Spleen (tissue), 11 donors: ENCODE results near the gene RDH8. TPM values are rescaled to one million over a fixed set of nuclear protein-coding genes. Genes with fewer than 3 reads are reported as not detected.

ENCODE experiments used
- DNase-seq: peaks from one replicate; pipeline ENCODE4 v3.0.0-alpha.2; 2020
- H3K27ac ChIP-seq, 8 donors: fragments of 200-600 bp; sonication (generic) in 7 of 8; 1 replicate in 4 of 8; 2 replicates in 4 of 8; pipeline versions ENCODE4 v1.5.0 to v1.8.0; 2016 to 2021; ENCODE audit warnings: inconsistent platforms in 4 of 8, mild to moderate bottlenecking in 4 of 8, moderate library complexity in 1 of 8
- H3K27me3 ChIP-seq, 7 donors: fragments of 200-600 bp; sonication (generic) in 6 of 7; replicated peaks in 1 of 7; 1 replicate in 4 of 7; 2 replicates in 3 of 7; pipeline versions ENCODE4 v1.5.0 to v1.8.0; 2016 to 2021; ENCODE audit warnings: inconsistent platforms in 3 of 7, mild to moderate bottlenecking in 1 of 7
- H3K36me3 ChIP-seq, 6 donors: fragments of 200-600 bp; sonication (generic) in 5 of 6; 1 replicate in 4 of 6; 2 replicates in 2 of 6; pipeline versions ENCODE4 v1.5.0 to v1.8.0; 2016 to 2021; ENCODE audit warnings: inconsistent platforms in 2 of 6
- H3K4me1 ChIP-seq, 6 donors: fragments of 200-600 bp; sonication (generic) in 5 of 6; 1 replicate in 3 of 6; 2 replicates in 3 of 6; pipeline versions ENCODE4 v1.5.0 to v1.8.0; 2016 to 2021; ENCODE audit warnings: inconsistent platforms in 3 of 6
- H3K4me3 ChIP-seq, 8 donors: fragments of 200-600 bp; sonication (generic) in 7 of 8; 1 replicate in 4 of 8; 2 replicates in 4 of 8; pipeline versions ENCODE4 v1.5.0 to v1.8.0; 2016 to 2021; ENCODE audit warnings: inconsistent platforms in 4 of 8, mild to moderate bottlenecking in 4 of 8, moderate library complexity in 2 of 8
- H3K9me3 ChIP-seq, 8 donors: fragments of 200-600 bp; sonication (generic) in 7 of 8; 1 replicate in 4 of 8; 2 replicates in 4 of 8; pipeline versions ENCODE4 v1.5.0 to v1.8.0; 2016 to 2021; ENCODE audit warnings: inconsistent platforms in 4 of 8
- CTCF ChIP-seq, 11 experiments: fragments of 200-600 bp in 7 of 11; fragments of 450-650 bp in 4 of 11; sonication (generic) in 4 of 11; IDR thresholded peaks in 8 of 11; conservative IDR thresholded peaks in 3 of 11; 1 replicate in 7 of 11; 2 replicates in 4 of 11; pipeline versions ENCODE4 v1.4.0 to v1.8.0; 2016 to 2021; ENCODE audit warnings: antibody characterized with exemption in 11 of 11, inconsistent platforms in 4 of 11, mild to moderate bottlenecking in 1 of 11
- POLR2A ChIP-seq, 3 donors: fragments of 450-650 bp; IDR thresholded peaks; one replicate each; pipeline ENCODE4 v1.5.1; 2017; ENCODE audit warnings: antibody characterized with exemption in 3 of 3, mild to moderate bottlenecking in 1 of 3
- POLR2AphosphoS5 ChIP-seq, 3 donors: sonication (generic); formaldehyde crosslinking; IDR thresholded peaks; one replicate each; pipeline ENCODE4 v1.5.1; 2017; ENCODE audit warnings: antibody characterized with exemption in 3 of 3
- WGBS, 5 donors: extraction: QIAGEN DNeasy Blood & Tissue Kit in 3 of 5; methylation state at CpG; one replicate each; pipeline versions ENCODE4 v1.1.5 to v1.1.7; 2013 to 2018; 5-methylcytosine and 5-hydroxymethylcytosine counted together
- intact Hi-C: fragments of 100-400 bp; cut with DNase I; formaldehyde crosslinking; loops from one replicate; pipeline ENCODE4 v1.15.0; 2023; ENCODE audit warnings: low total_unique reads
- microRNA-seq, 3 donors: library from miRNA; unstranded; fragments of <30 nt; microRNA quantifications; one replicate each; pipeline versions ENCODE4 to v1.1.0, GENCODE V29; 2019 to 2020
- polyA plus RNA-seq, 3 donors: library from polyadenylated mRNA; stranded (reverse); fragments of 200-250 nt; gene quantifications; one replicate each; pipeline ENCODE4 v1.2.1, GENCODE V29; 2013
- small RNA-seq, 4 donors: library from RNA; depleted of rRNA; stranded (forward); fragments of <200 nt; gene quantifications; one replicate each; pipeline ENCODE3, GENCODE V24; 2016
- total RNA-seq, 7 donors: library from RNA; depleted of rRNA in 3 of 7; stranded (reverse); fragments of >200 nt in 3 of 7; fragmentation: NEBNext Ultra II Directional in 4 of 7; extraction: Animal tissue kit (Norgen Biotek cat#: 25700) in 4 of 7; gene quantifications; one replicate each; pipeline versions ENCODE4 v1.1.0 to v1.2.1, GENCODE V29; 2016 to 2021
- donor health status: healthy with polysubstance abuse.
- donor health status: DM: no; HTN: no; CAD: no; lungs with moderate emphysema.
- donor health status: DM: no; HTN: no; CAD: no.
- donor health status: Bipolar disorder and iron deficiency.
- donor health status: healthy.
- donor health status: DM: no; HTN: no; CAD: no.
- donor health status: DM: yes; HTN: yes; CAD: no.

The RDH8 gene
- total and polyA plus RNA-seq, 10 donors = not detected

GRCh38 chr19:10070730-10071446, 57.6 kb downstream of the RDH8 start:
- H3K27ac ChIP-seq = no peak overlapping the region
- no peak for TF ChIP-seq POLR2A (IDR thresholded peaks at IDR 0.05)
- no peak for TF ChIP-seq CTCF (IDR thresholded peaks at IDR 0.05 in 8 of 11, conservative IDR thresholded peaks at IDR 0.05 in 3 of 11)
- no peak for TF ChIP-seq POLR2AphosphoS5 (IDR thresholded peaks at IDR 0.05)
- intact Hi-C loops = no loop called here

More at GRCh38 chr19:10070730-10071446, 57.6 kb downstream of the RDH8 start:
- Histone ChIP-seq H3K27me3 (no peaks in the 10 kb centered on the region), H3K36me3 (no peaks in the 10 kb centered on the region), H3K4me1 (no peaks in the 10 kb centered on the region), H3K9me3 (peaks cover 3 to 18% (median 12%) of the 10 kb centered on the region in 8 donors), H3K4me3 (no peak overlapping the region)
- 67 to 77% (median 72%) methylated on average over 21 to 22 of the region's 22 CpGs for WGBS, 5 donors
- no peak for DNase-seq

Small RNA genes within 50 kb of the gene (microRNA-seq; reads per million reads assigned to microRNA genes)
- gene MIR5589 = 0 to 1.8 (median 0) reads per million in 3 donors

Small RNA genes within 50 kb of the gene (small RNA-seq; reads per million reads assigned to genes)
- gene MIR5589 = 0 reads per million in 4 donors

Other genes starting within 250 kb of the RDH8 start
- 10 to 100 TPM in 6 of 7 donors, 1 to 10 TPM in 1; 7.8 to 24.0 (median 17.0) TPM for gene ZNF846, start 244.7 kb upstream of the RDH8 start, total RNA-seq
- gene ZNF846, start 244.7 kb upstream of the RDH8 start, polyA plus RNA-seq = 1 to 10 TPM; 4.8 to 5.9 (median 5.5) TPM
- gene FBXL12, start 194.4 kb upstream of the RDH8 start, total RNA-seq = 10 to 100 TPM; 19.8 to 31.9 (median 22.9) TPM
- 10 to 100 TPM; 14.5 to 18.1 (median 16.0) TPM for gene FBXL12, start 194.4 kb upstream of the RDH8 start, polyA plus RNA-seq
- gene UBL5, start 185.6 kb upstream of the RDH8 start, total RNA-seq = 100 to 1,000 TPM; 180 to 286 (median 224) TPM
- 100 to 1,000 TPM; 615 to 778 (median 743) TPM for gene UBL5, start 185.6 kb upstream of the RDH8 start, polyA plus RNA-seq
- gene PIN1, start 178.2 kb upstream of the RDH8 start, total RNA-seq = 10 to 100 TPM; 37.7 to 53.2 (median 46.8) TPM
- 10 to 100 TPM; 60.8 to 86.1 (median 77.7) TPM for gene PIN1, start 178.2 kb upstream of the RDH8 start, polyA plus RNA-seq
- 1 to 10 TPM; 1.5 to 4.6 (median 2.8) TPM for gene OLFM2, start 77.0 kb upstream of the RDH8 start, total RNA-seq
- gene OLFM2, start 77.0 kb upstream of the RDH8 start, polyA plus RNA-seq = 1 to 10 TPM; 1.5 to 2.6 (median 1.9) TPM
- gene COL5A3, start 3.0 kb upstream of the RDH8 start, total RNA-seq = 1 to 10 TPM in 3 of 7 donors, under 1 TPM in 4; 0.51 to 4.8 (median 0.70) TPM
- 1 to 10 TPM; 1.0 to 2.2 (median 1.3) TPM for gene COL5A3, start 3.0 kb upstream of the RDH8 start, polyA plus RNA-seq
- gene SHFL, start 72.8 kb downstream of the RDH8 start, total RNA-seq = 10 to 100 TPM; 52.2 to 65.6 (median 57.8) TPM
- 10 to 100 TPM; 33.0 to 55.8 (median 42.6) TPM for gene SHFL, start 72.8 kb downstream of the RDH8 start, polyA plus RNA-seq
- 1 to 10 TPM; 1.4 to 4.8 (median 3.4) TPM for gene ANGPTL6, start 89.2 kb downstream of the RDH8 start, total RNA-seq
- gene ANGPTL6, start 89.2 kb downstream of the RDH8 start, polyA plus RNA-seq = 10 to 100 TPM; 10.6 to 18.4 (median 12.6) TPM
- 10 to 100 TPM; 26.8 to 52.1 (median 40.9) TPM for gene PPAN, start 92.9 kb downstream of the RDH8 start, total RNA-seq
- gene PPAN, start 92.9 kb downstream of the RDH8 start, polyA plus RNA-seq = 10 to 100 TPM; 46.1 to 90.2 (median 60.3) TPM
- gene P2RY11, start 98.2 kb downstream of the RDH8 start, total RNA-seq = 10 to 100 TPM; 10.9 to 24.2 (median 18.2) TPM
- 10 to 100 TPM in 2 of 3 donors, 1 to 10 TPM in 1; 7.9 to 18.2 (median 14.7) TPM for gene P2RY11, start 98.2 kb downstream of the RDH8 start, polyA plus RNA-seq
- 100 to 1,000 TPM; 165 to 209 (median 194) TPM for gene EIF3G, start 106.4 kb downstream of the RDH8 start, total RNA-seq
- gene EIF3G, start 106.4 kb downstream of the RDH8 start, polyA plus RNA-seq = 100 to 1,000 TPM; 200 to 262 (median 213) TPM
- 100 to 1,000 TPM in 2 of 7 donors, 10 to 100 TPM in 5; 66.9 to 131 (median 77.2) TPM for gene DNMT1, start 181.5 kb downstream of the RDH8 start, total RNA-seq
- gene DNMT1, start 181.5 kb downstream of the RDH8 start, polyA plus RNA-seq = 10 to 100 TPM; 40.6 to 43.3 (median 41.1) TPM
- gene S1PR2, start 217.8 kb downstream of the RDH8 start, total RNA-seq = 1 to 10 TPM; 1.6 to 6.1 (median 3.6) TPM
- 1 to 10 TPM; 1.4 to 3.0 (median 1.8) TPM for gene S1PR2, start 217.8 kb downstream of the RDH8 start, polyA plus RNA-seq
- 10 to 100 TPM; 32.7 to 52.3 (median 37.2) TPM for gene MRPL4, start 238.7 kb downstream of the RDH8 start, total RNA-seq
- 10 to 100 TPM; 31.5 to 60.5 (median 46.0) TPM for gene MRPL4, start 238.7 kb downstream of the RDH8 start, polyA plus RNA-seq